NCI-H2227 treated with DMSO at 0.1 percent for 48 hours (cell line): ENCODE data around the gene KISS1.

Experiments used
- DNase-seq: peaks from one replicate; lab custom pipeline; 2025; lab: John Stamatoyannopoulos, UW

KISS1 gene

DNA sequence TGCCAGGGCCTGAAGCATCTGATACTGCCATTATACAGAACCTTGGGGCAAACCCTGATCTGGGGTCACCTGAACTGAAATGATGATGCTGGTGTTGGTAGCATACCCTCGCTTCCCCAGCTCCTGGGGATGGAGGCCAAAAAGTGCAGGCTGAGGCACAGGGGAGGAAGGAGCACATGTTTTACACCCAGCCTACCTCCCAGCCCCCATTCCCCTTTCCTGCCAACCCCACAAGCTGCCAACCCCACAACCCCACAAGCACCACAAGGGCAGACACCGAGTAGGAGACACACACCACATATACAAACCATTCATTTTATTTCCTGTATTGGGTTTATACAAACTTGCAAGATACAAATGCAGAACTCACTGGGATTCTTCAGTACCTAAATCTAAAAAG lies 22.3 kb upstream of the KISS1 start:
- no peak for DNase-seq

DNA sequence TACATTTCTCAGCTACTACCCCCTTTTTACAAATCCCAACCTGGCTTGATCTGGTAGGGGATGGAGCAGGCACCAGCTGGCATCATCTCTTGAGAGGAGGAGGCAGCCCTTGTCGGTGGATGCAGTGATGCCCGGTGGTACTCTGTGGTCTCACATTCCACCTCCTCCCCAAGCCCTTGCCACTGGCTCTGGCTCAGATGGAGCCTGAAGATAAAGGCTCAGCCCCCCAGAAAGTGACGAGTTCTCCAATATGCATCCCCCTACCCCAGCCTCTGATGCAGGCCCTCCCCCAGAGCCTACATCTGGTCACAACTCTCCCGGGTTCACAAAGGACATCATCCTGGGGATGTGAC lies 21.3 kb upstream of the KISS1 start:
- no peak for DNase-seq

GRCh38 chr1:204216880-204217647 lies 20.8 kb upstream of the KISS1 start:
- DNase-seq, result no peak

- DNase-seq, result no peak
Measured at GRCh38 chr1:204216236-204216635, 19.9 kb upstream of the KISS1 start.

DNA sequence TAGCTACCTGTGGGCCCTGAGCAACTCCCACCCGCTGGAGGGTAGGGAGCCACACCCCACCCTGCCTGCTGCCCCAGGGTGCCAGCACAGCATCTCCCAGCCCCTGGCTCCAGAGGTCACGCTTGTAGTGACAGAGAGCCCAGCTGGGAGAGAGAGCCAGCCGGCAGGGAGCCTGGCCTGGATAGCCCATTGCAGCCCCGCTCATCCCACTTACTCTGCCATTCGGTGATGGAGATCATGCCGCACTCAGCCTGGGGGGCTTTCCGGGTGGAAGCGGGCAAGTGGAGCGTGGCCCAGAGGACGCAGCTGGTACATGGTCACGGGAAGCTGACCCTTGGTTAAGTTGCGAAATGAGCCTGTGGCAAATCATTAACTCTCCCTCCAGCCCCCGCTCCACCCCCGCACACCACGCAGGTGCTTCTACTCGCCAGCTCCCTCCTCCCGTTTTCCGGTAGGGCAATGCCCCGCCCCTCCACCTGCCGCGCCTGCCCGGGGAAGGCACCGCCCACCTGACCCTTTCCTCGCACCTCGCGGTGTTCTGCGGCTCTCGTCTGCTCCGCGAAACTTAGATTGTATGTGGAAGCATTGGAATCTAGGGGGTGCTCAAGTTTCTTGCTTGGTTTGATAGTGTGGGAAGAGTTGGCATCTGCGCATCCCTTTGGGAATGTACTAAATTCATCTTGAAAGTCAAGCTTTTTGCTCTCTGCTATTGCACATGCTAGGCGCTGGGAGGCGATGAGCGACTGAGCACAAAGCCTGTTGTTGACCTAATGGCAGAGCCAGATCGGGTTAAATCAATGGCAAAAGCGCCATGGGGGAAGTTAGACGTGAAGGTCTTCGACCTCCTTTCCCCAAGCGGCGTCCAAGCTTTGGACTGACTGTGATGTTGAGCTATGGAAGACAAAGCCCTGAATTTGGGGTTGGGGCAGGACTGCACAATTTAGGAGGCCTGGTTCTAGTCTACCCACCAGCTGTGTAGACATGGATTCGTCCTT lies 17.7 kb upstream of the KISS1 start, which contains the start of gene GOLT1A:
Gene GOLT1A, minus strand, starts transcription at position 321 of the 995 bp plus-strand sequence. Its CDS starts 82 bp downstream, at position 239.
- DNase-seq, result peak; percentile 11

DNA sequence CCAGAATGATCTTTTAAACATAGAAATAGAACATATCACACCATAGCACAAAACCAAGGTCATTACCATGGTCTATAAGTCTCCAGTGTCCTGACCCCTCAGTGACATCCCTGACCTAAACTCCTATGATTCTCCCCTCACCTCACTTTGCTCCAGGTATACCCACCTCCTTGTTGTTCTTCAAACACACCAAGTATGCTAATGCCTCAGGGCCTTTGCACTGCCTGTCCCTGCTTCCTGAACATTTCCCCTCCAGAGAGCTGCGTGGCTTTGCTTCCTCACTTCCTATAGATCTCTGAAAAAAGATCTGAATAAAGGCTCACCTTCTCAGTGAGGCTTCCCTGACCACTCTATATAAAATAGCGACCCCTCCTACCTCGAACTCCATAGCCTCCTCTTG lies 16.4 kb upstream of the KISS1 start:
- no peak for DNase-seq

DNA sequence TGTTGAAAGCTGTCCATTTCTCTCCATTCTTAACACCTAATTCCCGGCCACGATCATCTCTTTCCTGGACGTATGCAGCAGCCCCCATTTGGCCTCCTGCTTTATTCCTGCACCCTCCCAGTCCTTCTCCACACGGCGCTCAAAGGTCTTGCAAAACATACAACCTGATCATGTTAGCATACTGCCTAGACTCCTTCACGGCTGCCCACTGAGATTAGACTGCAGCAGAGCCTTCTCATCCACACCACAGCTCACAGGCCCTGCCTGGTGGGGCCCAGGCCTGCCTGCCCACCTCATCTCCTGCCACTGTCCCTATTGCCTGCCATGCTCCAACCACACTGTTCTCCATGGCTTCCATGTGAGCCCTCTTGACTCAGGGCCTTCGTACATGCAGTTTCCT lies 14.8 kb upstream of the KISS1 start:
- DNase-seq, result no peak

DNA sequence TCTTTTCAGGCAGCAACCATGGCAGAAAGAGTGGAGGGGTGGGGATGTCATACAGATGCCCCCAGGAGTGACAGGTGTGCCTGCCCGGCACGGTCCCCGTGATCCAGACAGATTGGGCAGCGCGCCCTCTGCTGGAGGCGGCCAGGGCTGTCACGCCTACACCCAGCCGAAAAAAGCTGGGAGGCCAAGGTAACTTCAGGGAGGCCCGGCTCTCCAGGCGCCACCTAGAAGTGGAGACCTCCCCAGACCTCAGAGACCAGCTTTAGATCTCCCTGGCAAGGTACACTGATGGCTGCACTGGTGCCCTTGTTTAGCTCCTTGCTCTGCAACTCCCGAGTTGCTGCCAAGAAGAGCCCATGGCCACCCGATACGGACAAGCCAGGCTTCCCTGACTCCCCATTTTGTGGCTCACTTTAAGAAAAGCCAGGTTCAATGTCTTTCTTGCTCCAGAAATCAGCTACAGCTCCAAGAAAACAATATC lies 10.9 kb upstream of the KISS1 start:
- DNase-seq, result peak; percentile 18

GRCh38 chr1:204206121-204206520 lies 9.8 kb upstream of the KISS1 start:
- no peak for DNase-seq

- DNase-seq, result no peak
Measured at GRCh38 chr1:204205486-204205885, 9.2 kb upstream of the KISS1 start.

- no peak for DNase-seq
Measured at GRCh38 chr1:204204944-204205343, 8.7 kb upstream of the KISS1 start.

DNA sequence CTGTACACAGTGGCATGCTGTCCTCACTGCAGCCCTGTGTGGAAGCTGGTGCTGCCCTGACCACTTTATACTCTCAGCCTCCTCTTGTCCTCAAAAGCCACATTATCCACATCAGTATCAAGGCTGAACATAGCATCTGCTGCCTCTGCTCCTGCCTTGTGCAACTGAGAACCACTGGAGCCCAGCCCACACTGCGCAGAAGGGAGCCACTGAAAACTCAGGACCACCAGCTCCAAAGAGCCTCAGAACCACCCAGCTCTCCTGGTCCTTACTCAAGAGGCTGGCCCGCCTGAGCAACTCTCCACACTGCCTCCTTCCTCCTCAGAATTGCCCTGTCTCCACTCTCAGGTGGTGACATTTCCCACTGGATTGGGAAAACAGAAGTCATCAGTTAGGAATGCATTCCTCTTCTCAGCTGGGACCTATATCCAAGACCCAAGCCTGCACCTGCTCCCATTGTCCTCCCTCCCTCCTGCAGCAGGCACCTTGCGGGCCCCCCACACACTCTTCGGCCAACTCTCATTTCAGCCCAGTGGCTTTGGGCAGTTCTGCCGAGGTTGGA lies 7.0 kb upstream of the KISS1 start:
- DNase-seq, result no peak

GRCh38 chr1:204202481-204202880 lies 6.2 kb upstream of the KISS1 start:
- no peak for DNase-seq

DNA sequence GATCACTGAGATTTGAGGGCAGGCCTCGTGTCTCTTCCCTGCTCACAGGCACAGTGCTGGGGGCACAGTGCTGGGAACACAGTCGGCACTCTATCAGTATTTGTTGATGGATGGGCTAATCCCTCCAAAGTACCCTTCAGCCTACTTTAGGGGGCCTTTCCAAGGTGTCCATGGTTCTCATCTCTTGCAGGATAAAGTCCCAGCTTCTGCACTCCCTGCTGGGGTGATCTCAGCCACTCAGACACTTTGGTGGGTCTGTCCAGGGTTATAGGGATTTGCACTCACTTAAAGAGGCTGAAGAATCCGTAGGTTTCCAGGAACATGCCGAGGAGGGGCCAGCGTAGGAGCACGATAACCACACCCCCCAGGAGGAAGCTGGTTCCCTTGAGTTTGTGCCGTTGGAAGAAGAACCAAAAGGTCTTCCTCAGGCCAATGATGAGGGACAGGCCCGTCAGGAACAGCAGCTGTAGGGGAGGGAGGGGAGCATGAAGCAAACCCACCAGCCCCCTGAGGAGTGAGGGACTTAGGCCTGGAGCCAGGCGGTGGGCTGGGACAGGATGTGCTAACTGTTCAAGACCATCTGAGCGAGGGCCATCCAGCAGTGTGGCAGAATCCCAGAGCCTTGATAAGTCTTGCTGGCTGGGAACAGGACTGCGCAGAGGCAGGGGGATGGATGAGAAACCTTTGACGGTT lies 5.2 kb upstream of the KISS1 start:
- DNase-seq, result no peak

DNA sequence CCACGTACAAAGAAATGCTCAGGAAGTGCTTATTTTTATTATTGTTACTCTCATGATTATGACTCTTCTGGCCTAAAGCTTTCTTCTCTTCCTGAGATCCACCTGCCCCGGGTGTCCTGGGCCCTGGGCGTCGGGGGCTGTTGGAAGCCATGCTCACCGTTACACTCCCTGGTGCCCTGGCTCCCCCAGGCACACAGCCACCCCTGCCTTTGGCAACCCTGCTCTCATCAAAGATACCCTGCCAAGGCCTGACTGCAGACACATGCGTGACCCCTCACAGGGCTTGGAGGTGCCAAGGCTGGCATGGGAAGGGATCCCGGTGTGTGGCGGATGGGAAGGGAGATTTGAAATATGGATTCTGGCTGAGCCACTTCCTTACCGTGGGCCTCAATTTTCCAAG lies 3.3 kb upstream of the KISS1 start:
- no peak for DNase-seq

- no peak for DNase-seq
Measured at GRCh38 chr1:204198348-204199340, 2.4 kb upstream of the KISS1 start.

DNA sequence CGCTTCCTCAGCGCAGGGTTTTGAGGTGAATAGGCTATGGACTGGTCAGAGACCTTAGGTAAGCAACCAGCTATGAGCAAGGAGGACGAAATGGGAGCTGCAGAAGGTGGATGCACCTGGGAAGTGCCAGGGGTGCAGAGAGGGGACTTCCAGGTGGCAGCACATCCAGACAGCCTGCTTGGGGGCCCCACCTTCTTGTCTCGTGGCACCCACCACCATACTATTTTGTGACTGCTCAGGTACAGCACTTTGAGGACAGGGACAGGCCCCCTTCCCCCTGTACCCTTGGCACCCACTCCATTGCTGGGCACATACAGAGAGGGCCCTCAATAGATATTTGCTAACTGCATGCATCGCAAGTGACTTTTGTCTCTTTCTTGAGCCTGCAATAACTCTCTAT lies 777 bp upstream of the KISS1 start:
- DNase-seq, result no peak

- DNase-seq, result no peak
Measured at GRCh38 chr1:204194771-204195170, 1.5 kb downstream of the KISS1 start.

DNA sequence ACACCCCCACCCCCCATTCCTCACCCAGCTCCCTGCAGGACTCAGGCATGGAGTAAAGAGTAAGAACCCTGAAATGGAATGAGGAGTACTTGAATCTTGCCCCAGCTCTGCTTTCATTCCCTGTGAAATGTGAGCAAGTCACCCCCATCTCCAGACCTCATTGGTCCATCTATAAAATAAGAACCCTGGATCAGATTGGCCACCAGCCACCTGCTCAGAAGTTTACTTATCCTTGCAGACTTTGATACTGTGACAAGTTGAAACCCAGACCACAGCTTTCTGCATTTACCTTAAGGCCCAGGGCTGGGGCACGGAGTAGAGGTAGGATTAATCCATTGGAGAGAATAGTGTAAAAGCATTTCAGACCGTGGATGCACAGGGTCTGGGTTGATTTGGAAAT lies 2.2 kb downstream of the KISS1 start:
- no peak for DNase-seq

DNA sequence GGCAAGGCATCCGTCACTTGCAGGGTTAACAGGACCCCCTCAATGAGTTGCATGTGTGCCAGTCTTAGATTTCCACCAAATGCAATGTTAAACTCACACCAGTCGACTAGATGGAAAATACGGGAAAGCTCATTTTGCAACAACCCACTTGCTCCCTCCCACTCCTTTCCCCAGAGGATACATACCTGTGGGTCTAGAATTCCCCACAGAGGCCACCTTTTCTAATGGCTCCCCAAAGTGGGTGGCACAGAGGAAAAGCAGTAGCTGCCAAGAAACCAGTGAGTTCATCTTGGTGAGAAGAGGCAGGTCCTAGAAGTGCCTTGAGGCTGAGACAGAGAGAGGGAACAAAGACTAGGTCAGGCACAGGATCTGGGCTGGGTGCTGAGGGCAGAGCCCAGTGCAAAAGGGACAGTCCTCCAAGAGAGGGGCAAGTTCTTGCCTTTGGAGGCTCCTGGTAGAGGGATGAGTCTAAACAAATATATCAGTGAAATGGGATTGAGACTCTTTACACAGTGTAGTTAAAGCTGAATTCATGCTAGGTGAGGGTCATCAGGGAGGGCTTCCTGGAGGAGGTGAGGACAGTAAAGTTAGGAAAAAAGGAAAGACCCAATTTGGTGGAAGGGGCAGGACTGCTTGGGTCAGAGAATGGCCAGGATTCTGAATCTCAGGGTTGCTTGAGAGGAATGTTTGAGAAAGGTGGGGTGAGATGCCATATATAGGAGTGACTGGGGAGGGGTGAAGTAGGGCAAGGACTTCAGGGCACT lies 3.5 kb downstream of the KISS1 start:
- DNase-seq, result no peak
